ENCODE data around the gene ADM2.

The ADM2 gene

DNA sequence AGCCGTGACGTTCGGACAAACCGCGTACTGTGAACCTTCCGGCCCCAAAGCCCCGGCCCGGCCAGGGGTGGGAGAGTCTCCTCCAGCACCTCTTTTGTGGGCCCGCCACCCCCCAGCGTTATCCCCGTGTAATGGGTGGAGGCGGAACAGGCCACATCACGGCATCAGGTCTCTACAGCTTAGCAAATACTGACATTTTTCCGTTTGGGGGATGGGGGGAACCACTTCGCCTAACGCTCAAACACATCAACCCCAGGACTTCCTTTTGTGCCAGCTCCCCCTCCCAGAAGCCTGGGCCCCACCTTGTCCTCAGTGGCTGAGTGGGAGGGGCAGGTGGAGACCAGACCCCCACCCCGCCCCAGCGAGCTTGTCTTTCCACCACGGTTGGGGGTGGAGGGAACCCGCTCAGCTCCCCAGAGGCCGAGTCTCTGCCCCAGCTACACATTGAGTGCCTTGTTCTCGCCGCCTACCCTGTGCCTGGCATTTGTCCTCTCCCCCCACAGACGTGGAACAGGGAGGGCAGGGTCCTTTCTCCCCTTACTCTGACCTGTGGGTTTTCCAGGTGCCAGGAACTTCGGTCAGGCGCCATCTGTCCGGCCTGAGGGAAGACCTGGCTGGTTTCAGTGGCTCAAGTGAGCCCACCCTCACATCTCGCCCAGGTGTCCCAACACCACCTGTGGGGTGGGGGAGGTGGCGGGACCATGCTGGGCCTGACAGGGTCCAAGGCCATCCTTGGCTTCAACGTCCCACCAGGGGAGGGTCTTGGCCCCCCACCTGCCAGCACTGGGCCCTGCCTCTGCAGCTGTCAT is 36.1 kb upstream of the ADM2 start:
- no peaks in the 10 kb centered on the region for H3K9me3 ChIP-seq (replicated peaks; ENCODE audit: insufficient read depth, low read length)
- H3K36me3 ChIP-seq (replicated peaks; ENCODE audit: insufficient read depth, low read length) = no peaks in the 10 kb centered on the region
- H4K20me1 ChIP-seq (ENCODE audit: insufficient read depth, low read length) = no peaks in the 10 kb centered on the region
- H3K4me2 ChIP-seq (ENCODE audit: low read depth, low read length) = no peak overlapping the region
- no peak for DNase-seq
- H3F3A ChIP-seq (ENCODE audit: insufficient read depth, low read length) = peaks cover 4% of the 10 kb centered on the region; the same call in 1 of the 2 replicates
- H3K9me2 ChIP-seq (replicated peaks; ENCODE audit: insufficient read depth, low read length) = no peaks in the 10 kb centered on the region
- TF ChIP-seq, protein P1, sequence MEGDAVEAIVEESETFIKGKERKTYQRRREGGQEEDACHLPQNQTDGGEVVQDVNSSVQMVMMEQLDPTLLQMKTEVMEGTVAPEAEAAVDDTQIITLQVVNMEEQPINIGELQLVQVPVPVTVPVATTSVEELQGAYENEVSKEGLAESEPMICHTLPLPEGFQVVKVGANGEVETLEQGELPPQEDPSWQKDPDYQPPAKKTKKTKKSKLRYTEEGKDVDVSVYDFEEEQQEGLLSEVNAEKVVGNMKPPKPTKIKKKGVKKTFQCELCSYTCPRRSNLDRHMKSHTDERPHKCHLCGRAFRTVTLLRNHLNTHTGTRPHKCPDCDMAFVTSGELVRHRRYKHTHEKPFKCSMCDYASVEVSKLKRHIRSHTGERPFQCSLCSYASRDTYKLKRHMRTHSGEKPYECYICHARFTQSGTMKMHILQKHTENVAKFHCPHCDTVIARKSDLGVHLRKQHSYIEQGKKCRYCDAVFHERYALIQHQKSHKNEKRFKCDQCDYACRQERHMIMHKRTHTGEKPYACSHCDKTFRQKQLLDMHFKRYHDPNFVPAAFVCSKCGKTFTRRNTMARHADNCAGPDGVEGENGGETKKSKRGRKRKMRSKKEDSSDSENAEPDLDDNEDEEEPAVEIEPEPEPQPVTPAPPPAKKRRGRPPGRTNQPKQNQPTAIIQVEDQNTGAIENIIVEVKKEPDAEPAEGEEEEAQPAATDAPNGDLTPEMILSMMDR (IDR thresholded peaks at IDR 0.05; ENCODE audit: low read length) = no peak
- TF ChIP-seq EZH2phosphoT487 (IDR thresholded peaks at IDR 0.05; ENCODE audit: low read length) (no peak), EZH2 (optimal IDR thresholded peaks at IDR 0.05; ENCODE audit: low read depth, low read length) (no peak)
- H3K4me1 ChIP-seq (ENCODE audit: low read length) = no peaks in the 10 kb centered on the region
- no peaks in the 10 kb centered on the region for H3K79me2 ChIP-seq (ENCODE audit: low read length)
- H3K27ac ChIP-seq (ENCODE audit: low read length) = no peak overlapping the region
- H3K27me3 ChIP-seq (replicated peaks; ENCODE audit: insufficient read depth, low read length) = no peaks in the 10 kb centered on the region
- no peak overlapping the region for H3K9ac ChIP-seq (ENCODE audit: low read length)
- H2AFZ ChIP-seq (ENCODE audit: low read length) = no peak overlapping the region
- no peak overlapping the region for H3K4me3 ChIP-seq (ENCODE audit: low read length)

DNA sequence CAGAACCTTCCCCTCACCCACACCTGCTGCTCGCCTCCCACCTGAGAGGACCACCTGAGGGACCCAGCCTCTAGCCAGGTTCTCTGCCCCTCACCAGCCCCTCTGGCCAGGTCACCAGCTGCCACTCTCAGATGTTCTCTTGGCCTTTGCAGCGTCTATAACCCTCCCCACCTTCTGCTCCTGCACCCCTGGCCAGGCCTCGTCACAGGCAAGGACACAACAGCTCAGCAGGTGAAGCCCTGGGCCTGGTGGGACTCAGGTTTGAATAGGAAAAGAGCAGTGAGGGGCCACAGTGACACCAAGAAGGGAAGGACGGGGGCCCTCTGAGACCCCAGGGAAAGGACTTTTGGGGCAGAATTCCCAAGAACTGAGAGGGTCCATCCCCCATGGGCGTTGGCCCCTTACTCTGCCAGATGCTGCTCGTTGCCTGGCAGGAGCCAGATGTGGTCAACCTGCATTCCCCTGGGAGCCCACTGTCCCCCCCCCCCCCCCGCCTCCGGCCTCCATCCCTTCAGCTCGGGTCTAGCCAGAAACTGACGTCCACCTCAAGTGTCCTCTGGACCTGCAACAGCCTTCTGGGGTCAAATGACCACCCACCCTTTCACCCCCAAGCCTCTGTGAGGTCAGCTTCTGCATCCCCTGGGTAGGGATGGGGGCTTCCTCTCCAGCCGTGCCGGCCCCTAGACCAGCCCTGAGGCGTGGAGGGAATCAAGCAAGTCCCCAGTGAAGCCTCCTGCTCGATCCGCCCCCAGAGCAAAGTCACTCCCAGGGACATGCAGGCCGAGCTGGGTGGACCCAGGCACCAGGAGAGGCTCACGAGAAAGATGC is 35.2 kb upstream of the ADM2 start:
- H3K9ac ChIP-seq (ENCODE audit: low read length) = no peak overlapping the region
- H3K4me1 ChIP-seq (ENCODE audit: low read length) = no peaks in the 10 kb centered on the region
- H3K4me2 ChIP-seq (ENCODE audit: low read depth, low read length) = no peak overlapping the region
- no peaks in the 10 kb centered on the region for H3K79me2 ChIP-seq (ENCODE audit: low read length)
- TF ChIP-seq EZH2 (optimal IDR thresholded peaks at IDR 0.05; ENCODE audit: low read depth, low read length) (no peak), EZH2phosphoT487 (IDR thresholded peaks at IDR 0.05; ENCODE audit: low read length) (no peak)
- TF ChIP-seq, protein P1 (IDR thresholded peaks at IDR 0.05; ENCODE audit: low read length) = no peak
- no peak overlapping the region for H3K27ac ChIP-seq (ENCODE audit: low read length)
- H3K9me2 ChIP-seq (replicated peaks; ENCODE audit: insufficient read depth, low read length) = no peaks in the 10 kb centered on the region
- H3K27me3 ChIP-seq (replicated peaks; ENCODE audit: insufficient read depth, low read length) = no peaks in the 10 kb centered on the region
- H3K36me3 ChIP-seq (replicated peaks; ENCODE audit: insufficient read depth, low read length) = no peaks in the 10 kb centered on the region
- H3K9me3 ChIP-seq (replicated peaks; ENCODE audit: insufficient read depth, low read length) = no peaks in the 10 kb centered on the region
- no peak for DNase-seq
- peaks cover 4% of the 10 kb centered on the region; the same call in 1 of the 2 replicates for H3F3A ChIP-seq (ENCODE audit: insufficient read depth, low read length)
- H2AFZ ChIP-seq (ENCODE audit: low read length) = no peak overlapping the region
- no peak overlapping the region for H3K4me3 ChIP-seq (ENCODE audit: low read length)
- no peaks in the 10 kb centered on the region for H4K20me1 ChIP-seq (ENCODE audit: insufficient read depth, low read length)

- H3K4me3 ChIP-seq (ENCODE audit: low read length) = no peak overlapping the region
- H3K9me2 ChIP-seq (replicated peaks; ENCODE audit: insufficient read depth, low read length) = no peaks in the 10 kb centered on the region
- H3K4me2 ChIP-seq (ENCODE audit: low read depth, low read length) = no peak overlapping the region
- no peak overlapping the region for H3K27ac ChIP-seq (ENCODE audit: low read length)
- H3K9ac ChIP-seq (ENCODE audit: low read length) = no peak overlapping the region
- no peaks in the 10 kb centered on the region for H3K36me3 ChIP-seq (replicated peaks; ENCODE audit: insufficient read depth, low read length)
- DNase-seq = no peak
- no peak overlapping the region for H2AFZ ChIP-seq (ENCODE audit: low read length)
- H3K9me3 ChIP-seq (replicated peaks; ENCODE audit: insufficient read depth, low read length) = no peaks in the 10 kb centered on the region
- no peak for TF ChIP-seq EZH2phosphoT487 (IDR thresholded peaks at IDR 0.05; ENCODE audit: low read length)
- TF ChIP-seq, protein P1 (IDR thresholded peaks at IDR 0.05; ENCODE audit: low read length) = no peak
- TF ChIP-seq EZH2 (optimal IDR thresholded peaks at IDR 0.05; ENCODE audit: low read depth, low read length) = no peak
- H4K20me1 ChIP-seq (ENCODE audit: insufficient read depth, low read length) = no peaks in the 10 kb centered on the region
- H3F3A ChIP-seq (ENCODE audit: insufficient read depth, low read length) = peaks cover 4% of the 10 kb centered on the region; the same call in 1 of the 2 replicates
- H3K27me3 ChIP-seq (replicated peaks; ENCODE audit: insufficient read depth, low read length) = no peaks in the 10 kb centered on the region
- no peaks in the 10 kb centered on the region for H3K79me2 ChIP-seq (ENCODE audit: low read length)
- no peaks in the 10 kb centered on the region for H3K4me1 ChIP-seq (ENCODE audit: low read length)
Observed at GRCh38 chr22:50446708-50447575, 34.4 kb upstream of the ADM2 start.
